Activated T-helper 2 cell treated with anti-CD3 and anti-CD28 coated beads, Interferon-gamma antibody, Interleukin-2, Interleukin-4, amounts not matched to agents 10 μg/mL and 5 μg/mL and 100 μg/mL, durations not matched to agents 14 hours and 24 hours and 36 hours (primary cell): ENCODE results near the gene COL21A1. TPM values are rescaled to one million over a fixed set of nuclear protein-coding genes. Genes with fewer than 3 reads are reported as not detected.

Experiments used
- DNase-seq: peaks from one replicate; pipeline ENCODE4 v3.0.0; 2021; ENCODE audit warnings: low spot score
- H3K27ac Mint-ChIP-seq: one replicate; pipeline ENCODE4 v1.8.0; 2021; ENCODE audit warnings: mixed read lengths
- H3K27me3 Mint-ChIP-seq: one replicate; pipeline ENCODE4 v1.8.0; 2021; ENCODE audit warnings: low read depth, mixed read lengths
- H3K36me3 Mint-ChIP-seq: one replicate; pipeline ENCODE4 v1.8.0; 2021; ENCODE audit warnings: low read depth, mixed read lengths
- H3K4me1 Mint-ChIP-seq: one replicate; pipeline ENCODE4 v1.8.0; 2021; ENCODE audit warnings: low read depth, mixed read lengths
- H3K4me3 Mint-ChIP-seq: one replicate; pipeline ENCODE4 v1.8.0; 2021; ENCODE audit warnings: low read depth, mild to moderate bottlenecking, moderate library complexity, mixed read lengths
- H3K9me3 Mint-ChIP-seq: one replicate; pipeline ENCODE4 v1.8.0; 2021; ENCODE audit warnings: mixed read lengths
- intact Hi-C: fragments of 100-400 bp; cut with micrococcal nuclease; formaldehyde crosslinking; loops from one replicate; pipeline ENCODE4 v1.15.1; 2023
- total RNA-seq: library from RNA; stranded (reverse); gene quantifications from 2 replicates; pipeline ENCODE4 v1.2.3, GENCODE V29; 2022

COL21A1 gene
- total RNA-seq, 1 donor from 2014 or later, result not detected

GRCh38 chr6:56211724-56212123 is 35.7 kb downstream of the COL21A1 start:
- H3K4me3 Mint-ChIP-seq, result no peak overlapping the region
- no peak overlapping the region for H3K27ac Mint-ChIP-seq
- intact Hi-C loops, result no loop called here
- no peaks in the 10 kb centered on the region for H3K9me3 Mint-ChIP-seq
- H3K36me3 Mint-ChIP-seq, result no peaks in the 10 kb centered on the region
- no peaks in the 10 kb centered on the region for H3K4me1 Mint-ChIP-seq
- H3K27me3 Mint-ChIP-seq, result no peaks in the 10 kb centered on the region
- no peak for DNase-seq

DNA sequence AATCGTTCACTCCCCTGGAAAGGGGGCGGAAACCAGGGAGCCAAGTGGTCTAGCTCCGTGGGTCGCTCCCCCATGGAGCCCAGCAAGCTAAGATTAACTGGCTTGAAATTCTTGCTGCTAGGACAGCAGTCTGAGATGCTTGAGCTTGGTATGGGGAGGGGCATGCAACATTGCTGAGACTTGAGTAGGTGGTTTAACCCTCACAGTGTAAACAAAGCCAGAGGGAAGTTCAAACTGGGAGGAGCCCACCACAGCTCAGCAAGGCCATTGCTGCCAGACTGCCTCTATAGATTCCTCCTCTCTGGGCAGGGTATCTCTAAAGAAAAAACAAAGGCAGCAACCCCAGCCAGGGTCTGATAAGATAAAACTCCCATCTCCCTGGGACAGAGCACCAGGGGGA is 43.2 kb downstream of the COL21A1 start:
- intact Hi-C loops, result no loop called here
- no peak for DNase-seq
- Mint-ChIP-seq H3K9me3 (peaks cover 21% of the 10 kb centered on the region), H3K4me3 (no peak overlapping the region), H3K27ac (no peak overlapping the region), H3K4me1 (no peaks in the 10 kb centered on the region), H3K36me3 (no peaks in the 10 kb centered on the region), H3K27me3 (no peaks in the 10 kb centered on the region)

DNA sequence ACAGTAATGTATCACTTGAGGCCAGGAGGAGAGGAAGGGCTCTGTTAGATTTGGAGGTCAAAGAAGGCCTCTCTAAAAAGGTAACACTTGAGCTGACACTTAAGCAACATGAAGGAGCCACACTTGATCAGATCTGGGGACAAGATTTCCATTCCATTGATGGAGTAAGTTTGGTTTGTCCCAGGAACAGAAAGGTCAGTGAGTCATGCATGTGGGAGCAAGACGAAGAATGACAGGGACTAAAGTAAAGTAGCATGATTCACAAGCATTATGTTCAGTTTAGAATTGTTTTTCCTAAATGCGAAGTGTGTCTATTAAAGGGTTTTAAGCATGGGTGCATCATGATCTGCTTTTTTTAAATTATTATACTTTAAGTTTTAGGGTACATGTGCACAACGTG is 47.4 kb downstream of the COL21A1 start:
- H3K27ac Mint-ChIP-seq, result no peak overlapping the region
- no peaks in the 10 kb centered on the region for H3K27me3 Mint-ChIP-seq
- DNase-seq, result no peak
- no peaks in the 10 kb centered on the region for H3K4me1 Mint-ChIP-seq
- H3K4me3 Mint-ChIP-seq, result no peak overlapping the region
- no peaks in the 10 kb centered on the region for H3K36me3 Mint-ChIP-seq
- H3K9me3 Mint-ChIP-seq, result peaks cover 22% of the 10 kb centered on the region
- intact Hi-C loops, result no loop called here

- DNase-seq, result no peak
- no peaks in the 10 kb centered on the region for H3K4me1 Mint-ChIP-seq
- H3K27ac Mint-ChIP-seq, result no peak overlapping the region
- peaks cover 24% of the 10 kb centered on the region for H3K9me3 Mint-ChIP-seq
- no peaks in the 10 kb centered on the region for H3K36me3 Mint-ChIP-seq
- H3K27me3 Mint-ChIP-seq, result no peaks in the 10 kb centered on the region
- no peak overlapping the region for H3K4me3 Mint-ChIP-seq
- intact Hi-C loops, result no loop called here
Measured at GRCh38 chr6:56193846-56194245, 53.5 kb downstream of the COL21A1 start.

DNA sequence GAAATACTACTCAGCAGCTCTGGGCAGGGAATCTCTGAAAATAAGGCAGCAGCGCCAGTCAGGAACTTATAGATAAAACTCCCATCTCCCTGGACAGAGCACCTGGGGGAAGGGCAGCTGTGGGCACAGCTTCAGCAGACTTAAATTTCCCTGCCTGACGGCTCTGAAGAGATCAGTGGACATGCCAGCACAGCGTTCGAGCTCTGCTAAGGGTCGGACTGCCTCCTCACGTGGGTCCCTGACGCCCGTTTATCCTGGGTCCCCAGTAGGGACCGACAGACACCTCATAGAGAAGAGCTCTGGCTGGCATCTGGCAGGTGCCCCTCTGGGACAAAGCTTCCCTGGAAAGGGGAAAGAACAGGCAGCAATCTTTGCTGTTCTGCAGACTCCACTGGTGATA is 59.0 kb downstream of the COL21A1 start:
- no peaks in the 10 kb centered on the region for H3K27me3 Mint-ChIP-seq
- no peaks in the 10 kb centered on the region for H3K4me1 Mint-ChIP-seq
- peaks cover 18% of the 10 kb centered on the region for H3K9me3 Mint-ChIP-seq
- H3K36me3 Mint-ChIP-seq, result no peaks in the 10 kb centered on the region
- intact Hi-C loops, result no loop called here
- DNase-seq, result no peak
- H3K27ac Mint-ChIP-seq, result no peak overlapping the region
- no peak overlapping the region for H3K4me3 Mint-ChIP-seq

DNA sequence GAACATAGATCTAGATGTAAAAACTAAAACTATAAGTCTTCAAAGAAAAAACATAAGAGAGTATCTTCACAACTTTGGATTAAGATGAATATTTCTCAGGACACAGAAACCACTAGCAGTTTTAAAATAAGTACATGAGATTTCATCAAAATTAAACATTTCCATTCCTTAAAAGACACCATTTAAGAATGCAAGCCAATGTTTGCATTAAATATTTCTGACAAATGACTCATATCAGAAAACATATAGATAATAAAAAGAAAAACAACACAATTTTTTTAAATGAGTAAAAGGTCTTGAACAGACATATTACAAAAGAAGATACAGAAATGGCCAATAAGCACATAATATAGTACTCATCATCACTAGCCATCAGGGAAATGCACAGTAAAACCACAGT is 59.7 kb downstream of the COL21A1 start:
- Mint-ChIP-seq H3K36me3 (no peaks in the 10 kb centered on the region), H3K27ac (no peak overlapping the region), H3K9me3 (peaks cover 18% of the 10 kb centered on the region), H3K4me3 (no peak overlapping the region), H3K27me3 (no peaks in the 10 kb centered on the region), H3K4me1 (no peaks in the 10 kb centered on the region)
- intact Hi-C loops, result no loop called here
- DNase-seq, result no peak

DNA sequence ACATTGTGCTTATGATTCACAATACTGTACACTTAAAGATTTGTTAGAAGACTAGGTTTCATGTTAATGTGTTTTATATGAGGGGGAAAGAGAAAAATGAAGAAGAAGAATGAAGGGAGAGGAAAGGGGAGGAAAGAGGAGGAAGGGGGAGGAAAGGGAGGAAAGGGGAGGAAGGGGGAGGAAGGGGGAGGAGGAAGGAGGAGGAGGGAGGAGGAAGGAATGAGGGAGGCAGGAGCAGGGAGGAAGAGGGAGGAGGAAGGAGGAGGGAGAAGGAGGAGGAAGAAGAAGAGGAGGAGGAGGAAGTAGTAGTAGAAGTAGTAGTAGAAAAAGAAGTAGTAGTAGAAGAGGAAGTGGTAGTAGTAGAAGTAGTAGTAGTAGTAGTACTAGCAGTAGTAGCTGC is 70.6 kb downstream of the COL21A1 start:
- H3K4me1 Mint-ChIP-seq, result no peaks in the 10 kb centered on the region
- no peaks in the 10 kb centered on the region for H3K27me3 Mint-ChIP-seq
- H3K27ac Mint-ChIP-seq, result no peak overlapping the region
- H3K4me3 Mint-ChIP-seq, result no peak overlapping the region
- intact Hi-C loops, result no loop called here
- peaks cover 48% of the 10 kb centered on the region for H3K9me3 Mint-ChIP-seq
- H3K36me3 Mint-ChIP-seq, result no peaks in the 10 kb centered on the region
- no peak for DNase-seq

DNA sequence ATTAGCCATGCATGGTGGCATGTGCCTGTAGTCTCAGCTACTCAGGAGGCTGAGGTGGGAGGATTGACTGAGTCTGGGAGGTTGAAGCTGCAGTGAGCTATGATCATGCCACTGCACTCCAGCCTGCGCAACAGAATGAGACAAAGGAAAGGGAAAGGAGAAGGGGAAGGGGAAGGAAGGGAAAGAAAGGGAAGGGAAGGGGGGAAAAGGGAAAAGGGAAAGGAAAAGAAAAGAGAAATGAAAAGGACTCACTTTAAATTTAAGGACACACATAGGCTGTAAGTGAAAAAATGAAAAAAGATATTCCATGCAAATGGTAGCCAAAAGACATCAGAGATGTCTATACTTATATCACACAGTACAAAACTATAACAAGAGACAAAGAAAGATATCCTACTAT is 74.2 kb downstream of the COL21A1 start:
- no peak overlapping the region for H3K27ac Mint-ChIP-seq
- DNase-seq, result no peak
- intact Hi-C loops, result no loop called here
- H3K4me1 Mint-ChIP-seq, result no peaks in the 10 kb centered on the region
- H3K36me3 Mint-ChIP-seq, result no peaks in the 10 kb centered on the region
- no peak overlapping the region for H3K4me3 Mint-ChIP-seq
- no peaks in the 10 kb centered on the region for H3K27me3 Mint-ChIP-seq
- H3K9me3 Mint-ChIP-seq, result peaks cover 53% of the 10 kb centered on the region

- intact Hi-C loops, result no loop called here
- no peak for DNase-seq
- Mint-ChIP-seq H3K27me3 (no peaks in the 10 kb centered on the region), H3K4me3 (no peak overlapping the region), H3K27ac (no peak overlapping the region), H3K36me3 (no peaks in the 10 kb centered on the region), H3K9me3 (peaks cover 53% of the 10 kb centered on the region), H3K4me1 (no peaks in the 10 kb centered on the region)
Measured at GRCh38 chr6:56172144-56172543, 75.2 kb downstream of the COL21A1 start.

DNA sequence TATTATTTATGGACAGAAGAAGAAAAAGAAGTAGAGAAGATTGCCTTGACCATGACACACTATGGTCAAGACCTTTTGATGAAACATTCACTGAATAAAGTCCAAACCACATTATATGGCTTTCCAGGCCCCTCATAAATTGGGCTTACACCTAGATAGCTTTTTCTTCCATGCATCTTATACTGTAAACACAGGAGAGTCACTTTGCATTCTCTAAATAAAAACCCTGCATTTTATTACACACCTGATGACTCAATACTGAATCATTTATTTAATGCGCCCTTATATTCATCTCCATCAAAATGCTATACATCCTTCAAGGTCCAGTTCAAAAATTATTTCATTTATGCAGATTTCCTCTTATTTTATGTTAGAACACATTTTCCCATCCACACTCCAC is 78.0 kb downstream of the COL21A1 start:
- Mint-ChIP-seq H3K4me3 (no peak overlapping the region), H3K27me3 (no peaks in the 10 kb centered on the region), H3K27ac (no peak overlapping the region), H3K9me3 (peaks cover 31% of the 10 kb centered on the region), H3K4me1 (no peaks in the 10 kb centered on the region), H3K36me3 (no peaks in the 10 kb centered on the region)
- no peak for DNase-seq
- intact Hi-C loops, result no loop called here

- Mint-ChIP-seq H3K27ac (no peak overlapping the region), H3K9me3 (peaks cover 23% of the 10 kb centered on the region)
Measured at GRCh38 chr6:56168596-56168995, 78.8 kb downstream of the COL21A1 start.

DNA sequence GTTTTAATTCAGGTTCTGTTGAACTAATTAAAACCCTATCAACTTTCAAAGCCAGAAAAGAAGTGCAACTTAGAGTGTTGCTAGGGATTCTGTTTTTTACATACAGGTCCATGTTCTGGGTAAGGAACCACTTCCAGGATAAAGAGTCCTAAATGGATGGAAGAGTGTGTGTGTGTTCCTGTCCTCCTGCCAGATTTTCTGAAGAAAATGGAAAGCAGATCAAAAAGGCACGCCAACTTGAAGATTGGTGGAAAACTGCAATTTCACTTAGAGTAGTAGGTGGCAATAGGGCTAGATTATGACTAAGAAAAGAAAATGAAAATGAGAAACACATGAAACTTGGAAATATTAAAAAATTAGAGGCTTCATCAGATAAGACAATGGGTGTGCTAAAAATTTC is 85.3 kb downstream of the COL21A1 start:
- intact Hi-C loops, result no loop called here
- H3K36me3 Mint-ChIP-seq, result no peaks in the 10 kb centered on the region
- no peak overlapping the region for H3K4me3 Mint-ChIP-seq
- H3K27me3 Mint-ChIP-seq, result no peaks in the 10 kb centered on the region
- no peak for DNase-seq
- H3K27ac Mint-ChIP-seq, result no peak overlapping the region
- peaks cover 11% of the 10 kb centered on the region for H3K9me3 Mint-ChIP-seq
- H3K4me1 Mint-ChIP-seq, result no peaks in the 10 kb centered on the region

More at GRCh38 chr6:56168596-56168995, 78.8 kb downstream of the COL21A1 start:
- H3K36me3 Mint-ChIP-seq, result no peaks in the 10 kb centered on the region
- no peak overlapping the region for H3K4me3 Mint-ChIP-seq
- intact Hi-C loops, result no loop called here
- no peaks in the 10 kb centered on the region for H3K27me3 Mint-ChIP-seq
- H3K4me1 Mint-ChIP-seq, result no peaks in the 10 kb centered on the region
- no peak for DNase-seq

- DNase-seq, result no peak
- intact Hi-C loops, result no loop called here
- no peak overlapping the region for H3K27ac Mint-ChIP-seq
- no peaks in the 10 kb centered on the region for H3K4me1 Mint-ChIP-seq
- H3K27me3 Mint-ChIP-seq, result no peaks in the 10 kb centered on the region
- H3K4me3 Mint-ChIP-seq, result no peak overlapping the region
- peaks cover 14% of the 10 kb centered on the region for H3K9me3 Mint-ChIP-seq
- no peaks in the 10 kb centered on the region for H3K36me3 Mint-ChIP-seq
Measured at GRCh38 chr6:56160489-56160888, 86.9 kb downstream of the COL21A1 start.

GRCh38 chr6:56158571-56158970 is 88.8 kb downstream of the COL21A1 start:
- Mint-ChIP-seq H3K4me3 (no peak overlapping the region), H3K27ac (no peak overlapping the region), H3K4me1 (no peaks in the 10 kb centered on the region), H3K27me3 (no peaks in the 10 kb centered on the region), H3K9me3 (peaks cover 30% of the 10 kb centered on the region), H3K36me3 (no peaks in the 10 kb centered on the region)
- DNase-seq, result no peak
- intact Hi-C loops, result no loop called here
